ENCODE data around the gene KLF6. TPM values are rescaled to one million over a fixed set of nuclear protein-coding genes. Genes with fewer than 3 reads are reported as not detected.
"Not testable (repeated sequence)": the region's sequence is repeated elsewhere in the genome, so short reads cannot be mapped to it uniquely, and the experiment has no call there.

KLF6 gene
- total and polyA plus RNA-seq, 2 donors (not counting 1 experiment from before 2014, with no cell fraction given): 96.1 to 105 TPM

GRCh38 chr10:3734111-3734510 is 50.9 kb downstream of the KLF6 start:
- Histone ChIP-seq H4K20me1 (ENCODE audit: control insufficient read depth, extremely low read depth, insufficient read depth, low read length) (no peaks in the 10 kb centered on the region), H3K36me3 (ENCODE audit: control insufficient read depth, insufficient read depth, low read length) (no peaks in the 10 kb centered on the region), H3K4me3 (replicated peaks in 1 of 4; ENCODE audit: control extremely low read depth in 1 of 4, insufficient read depth in 1 of 4, low read depth in 3 of 4, low read length in 4 of 4) (no peak overlapping the region), H3K27ac (ENCODE audit: insufficient read depth, low read length) (no peak overlapping the region), H3K27me3 (ENCODE audit: control insufficient read depth, insufficient read depth, low read length) (no peaks in the 10 kb centered on the region), H2AFZ (ENCODE audit: low read length) (no peak overlapping the region), H3K4me2 (ENCODE audit: extremely low read depth, insufficient read depth, low read length) (no peak overlapping the region), H3K79me2 (ENCODE audit: control insufficient read depth, insufficient read depth, low read length) (no peaks in the 10 kb centered on the region), H3K9ac (ENCODE audit: insufficient read depth, low read length) (no peak overlapping the region), H3K4me1 (ENCODE audit: control insufficient read depth, extremely low read depth, insufficient read depth, low read length) (no peaks in the 10 kb centered on the region), H3K9me3 (ENCODE audit: control insufficient read depth, insufficient read depth, low read depth, low read length) (no peaks in the 10 kb centered on the region)
- TF ChIP-seq CTCF (conservative IDR thresholded peaks at IDR 0.05 in 1 of 2, IDR thresholded peaks at IDR 0.05 in 1 of 2; ENCODE audit: low read depth in 1 of 2, low read length in 2 of 2) (no peak), EZH2 (IDR thresholded peaks at IDR 0.05; ENCODE audit: low read length, missing control alignments) (no peak)
- DNase-seq (ENCODE audit: low read depth in 2 of 2): no peak

GRCh38 chr10:3732183-3732582 is 52.8 kb downstream of the KLF6 start:
- not testable (repeated sequence) for H3K9me3 ChIP-seq (ENCODE audit: control insufficient read depth, insufficient read depth, low read depth, low read length); H3K36me3 ChIP-seq (ENCODE audit: control insufficient read depth, insufficient read depth, low read length); H3K4me2 ChIP-seq (ENCODE audit: extremely low read depth, insufficient read depth, low read length); DNase-seq (ENCODE audit: low read depth in 2 of 2); H2AFZ ChIP-seq (ENCODE audit: low read length); H3K79me2 ChIP-seq (ENCODE audit: control insufficient read depth, insufficient read depth, low read length); H3K4me3 ChIP-seq (replicated peaks in 1 of 4; ENCODE audit: control extremely low read depth in 1 of 4, insufficient read depth in 1 of 4, low read depth in 3 of 4, low read length in 4 of 4); H4K20me1 ChIP-seq (ENCODE audit: control insufficient read depth, extremely low read depth, insufficient read depth, low read length); H3K27me3 ChIP-seq (ENCODE audit: control insufficient read depth, insufficient read depth, low read length); H3K27ac ChIP-seq (ENCODE audit: insufficient read depth, low read length); H3K9ac ChIP-seq (ENCODE audit: insufficient read depth, low read length); H3K4me1 ChIP-seq (ENCODE audit: control insufficient read depth, extremely low read depth, insufficient read depth, low read length)

GRCh38 chr10:3729397-3729976 is 55.5 kb downstream of the KLF6 start:
- Histone ChIP-seq H3K36me3 (ENCODE audit: control insufficient read depth, insufficient read depth, low read length) (no peaks in the 10 kb centered on the region), H4K20me1 (ENCODE audit: control insufficient read depth, extremely low read depth, insufficient read depth, low read length) (no peaks in the 10 kb centered on the region), H3K4me1 (ENCODE audit: control insufficient read depth, extremely low read depth, insufficient read depth, low read length) (no peaks in the 10 kb centered on the region), H3K9ac (ENCODE audit: insufficient read depth, low read length) (no peak overlapping the region), H3K4me2 (ENCODE audit: extremely low read depth, insufficient read depth, low read length) (no peak overlapping the region), H3K9me3 (ENCODE audit: control insufficient read depth, insufficient read depth, low read depth, low read length) (no peaks in the 10 kb centered on the region), H3K27ac (ENCODE audit: insufficient read depth, low read length) (no peak overlapping the region), H3K27me3 (ENCODE audit: control insufficient read depth, insufficient read depth, low read length) (no peaks in the 10 kb centered on the region), H3K79me2 (ENCODE audit: control insufficient read depth, insufficient read depth, low read length) (no peaks in the 10 kb centered on the region), H2AFZ (ENCODE audit: low read length) (no peak overlapping the region), H3K4me3 (replicated peaks in 1 of 4; ENCODE audit: control extremely low read depth in 1 of 4, insufficient read depth in 1 of 4, low read depth in 3 of 4, low read length in 4 of 4) (no peak overlapping the region)
- no peak for TF ChIP-seq EZH2 (IDR thresholded peaks at IDR 0.05; ENCODE audit: low read length, missing control alignments)
- no peak for TF ChIP-seq CTCF (conservative IDR thresholded peaks at IDR 0.05 in 1 of 2, IDR thresholded peaks at IDR 0.05 in 1 of 2; ENCODE audit: low read depth in 1 of 2, low read length in 2 of 2)
- peak; percentile 51 to 79 for DNase-seq (ENCODE audit: low read depth in 2 of 2)

All from fibroblast of lung (primary cell).